Loucy (cell line): Measurements from ENCODE around the gene MIPEP.

Source experiments
- H2AFZ ChIP-seq: fragments of 200-600 bp; sonication (generic); 2 replicates; pipeline ENCODE4 v1.6.0; 2016; ENCODE audit warnings: antibody characterized with exemption, mild to moderate bottlenecking, low read length, moderate library complexity
- H3F3A ChIP-seq: fragments of 200-600 bp; 2 replicates; pipeline ENCODE4 v1.6.0; 2016; ENCODE audit warnings: antibody characterized with exemption, low read depth, mild to moderate bottlenecking
- H3K27me3 ChIP-seq: fragments of 200-600 bp; sonication (generic); 2 replicates; pipeline ENCODE4 v1.6.1; 2014; ENCODE audit warnings: low read length, mild to moderate bottlenecking; ENCODE audit not compliant: insufficient read depth, poor library complexity, severe bottlenecking
- H3K36me3 ChIP-seq: fragments of 200-600 bp; sonication (generic); 2 replicates; pipeline ENCODE4 v1.6.1; 2016; ENCODE audit warnings: low read length; ENCODE audit not compliant: insufficient read depth
- H3K4me1 ChIP-seq: fragments of 200-600 bp; sonication (generic); 2 replicates; pipeline ENCODE4 v1.5.1; 2014; ENCODE audit warnings: low read length, mild to moderate bottlenecking; ENCODE audit not compliant: insufficient read depth, poor library complexity, severe bottlenecking
- H3K4me2 ChIP-seq: fragments of 200-600 bp; sonication (generic); 2 replicates; pipeline ENCODE4 v1.6.0; 2014; ENCODE audit warnings: antibody characterized with exemption, low read length, low read depth, mild to moderate bottlenecking; ENCODE audit not compliant: poor library complexity, severe bottlenecking
- H3K4me3 ChIP-seq: fragments of 200-600 bp; sonication (generic); 2 replicates; pipeline ENCODE4 v1.5.1; 2014; ENCODE audit warnings: low read length, mild to moderate bottlenecking, mixed read lengths; ENCODE audit not compliant: poor library complexity, severe bottlenecking
- H3K79me2 ChIP-seq: fragments of 200-600 bp; sonication (generic); 2 replicates; pipeline ENCODE4 v1.6.1; 2014; ENCODE audit warnings: low read length; ENCODE audit not compliant: insufficient read depth
- H3K9ac ChIP-seq: fragments of 200-600 bp; sonication (generic); 2 replicates; pipeline ENCODE4 v1.6.0; 2014; ENCODE audit warnings: mild to moderate bottlenecking, low read depth, low read length, moderate library complexity; ENCODE audit not compliant: poor library complexity, severe bottlenecking
- H3K9me2 ChIP-seq: fragments of 200-600 bp; sonication (generic); replicated peaks from 2 replicates; pipeline ENCODE4 v1.6.1; 2016; ENCODE audit warnings: low read depth, low read length, mixed read lengths
- H3K9me3 ChIP-seq: fragments of 200-600 bp; sonication (generic); 2 replicates; pipeline ENCODE4 v1.6.1; 2014; ENCODE audit warnings: mild to moderate bottlenecking, antibody characterized with exemption, low read length, low read depth; ENCODE audit not compliant: insufficient read depth
- H4K20me1 ChIP-seq: fragments of 200-600 bp; sonication (generic); 2 replicates; pipeline ENCODE4 v1.6.0; 2014; ENCODE audit warnings: antibody characterized with exemption, low read length, mild to moderate bottlenecking; ENCODE audit not compliant: insufficient read depth, poor library complexity, severe bottlenecking
- EZH2phosphoT487 ChIP-seq: fragments of 200-600 bp; IDR thresholded peaks from 2 replicates; pipeline ENCODE4 v1.6.1; 2018; ENCODE audit warnings: antibody characterized with exemption, mild to moderate bottlenecking, moderate library complexity, borderline replicate concordance
- TF ChIP-seq, protein P1 (sequence below): fragments of 200-600 bp; sonication (generic); conservative IDR thresholded peaks from 2 replicates; pipeline ENCODE4 v1.5.1; 2014; ENCODE audit warnings: mild to moderate bottlenecking, antibody characterized with exemption, low read length

Gene MIPEP

DNA sequence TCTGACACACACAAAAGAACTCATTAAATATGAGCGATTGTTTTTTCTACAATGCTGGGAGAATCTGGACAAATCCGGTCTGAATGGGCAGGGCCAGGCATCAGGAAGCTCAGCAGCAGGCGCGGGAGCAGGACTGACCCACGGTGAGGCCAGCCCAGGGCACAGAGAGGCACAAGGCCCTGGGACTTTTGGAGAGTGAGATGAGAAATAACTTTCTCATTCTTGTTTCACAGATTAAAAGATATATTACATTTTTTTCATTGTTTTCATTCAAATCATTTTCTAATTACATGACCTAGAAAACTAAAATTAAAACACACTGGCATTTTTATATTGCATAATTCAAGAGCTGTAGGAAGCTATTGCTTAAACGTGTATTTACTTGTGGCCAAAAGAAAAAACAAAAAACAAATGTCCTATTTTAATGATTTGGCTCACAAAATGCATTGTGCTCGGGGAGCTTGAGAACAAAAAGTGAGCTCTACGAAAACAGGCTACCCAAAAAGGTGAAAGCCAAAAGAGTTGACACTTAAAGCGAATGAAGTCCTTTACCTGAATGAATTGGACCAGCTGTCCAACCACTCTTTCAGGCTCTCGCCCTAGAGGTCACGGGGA, 185.8 kb downstream of the MIPEP start:
- no peaks in the 10 kb centered on the region for H3K36me3 ChIP-seq
- no peaks in the 10 kb centered on the region for H3K9me2 ChIP-seq
- H4K20me1 ChIP-seq: no peaks in the 10 kb centered on the region
- H3K9ac ChIP-seq: no peak overlapping the region
- no peaks in the 10 kb centered on the region for H3K27me3 ChIP-seq
- H2AFZ ChIP-seq: no peak overlapping the region
- H3F3A ChIP-seq: no peaks in the 10 kb centered on the region
- H3K4me2 ChIP-seq: no peak overlapping the region
- H3K79me2 ChIP-seq: no peaks in the 10 kb centered on the region
- H3K9me3 ChIP-seq: no peaks in the 10 kb centered on the region
- H3K4me3 ChIP-seq: no peak overlapping the region
- H3K4me1 ChIP-seq: no peaks in the 10 kb centered on the region
- TF ChIP-seq EZH2phosphoT487: no peak
- TF ChIP-seq, protein P1, sequence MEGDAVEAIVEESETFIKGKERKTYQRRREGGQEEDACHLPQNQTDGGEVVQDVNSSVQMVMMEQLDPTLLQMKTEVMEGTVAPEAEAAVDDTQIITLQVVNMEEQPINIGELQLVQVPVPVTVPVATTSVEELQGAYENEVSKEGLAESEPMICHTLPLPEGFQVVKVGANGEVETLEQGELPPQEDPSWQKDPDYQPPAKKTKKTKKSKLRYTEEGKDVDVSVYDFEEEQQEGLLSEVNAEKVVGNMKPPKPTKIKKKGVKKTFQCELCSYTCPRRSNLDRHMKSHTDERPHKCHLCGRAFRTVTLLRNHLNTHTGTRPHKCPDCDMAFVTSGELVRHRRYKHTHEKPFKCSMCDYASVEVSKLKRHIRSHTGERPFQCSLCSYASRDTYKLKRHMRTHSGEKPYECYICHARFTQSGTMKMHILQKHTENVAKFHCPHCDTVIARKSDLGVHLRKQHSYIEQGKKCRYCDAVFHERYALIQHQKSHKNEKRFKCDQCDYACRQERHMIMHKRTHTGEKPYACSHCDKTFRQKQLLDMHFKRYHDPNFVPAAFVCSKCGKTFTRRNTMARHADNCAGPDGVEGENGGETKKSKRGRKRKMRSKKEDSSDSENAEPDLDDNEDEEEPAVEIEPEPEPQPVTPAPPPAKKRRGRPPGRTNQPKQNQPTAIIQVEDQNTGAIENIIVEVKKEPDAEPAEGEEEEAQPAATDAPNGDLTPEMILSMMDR: no peak

DNA sequence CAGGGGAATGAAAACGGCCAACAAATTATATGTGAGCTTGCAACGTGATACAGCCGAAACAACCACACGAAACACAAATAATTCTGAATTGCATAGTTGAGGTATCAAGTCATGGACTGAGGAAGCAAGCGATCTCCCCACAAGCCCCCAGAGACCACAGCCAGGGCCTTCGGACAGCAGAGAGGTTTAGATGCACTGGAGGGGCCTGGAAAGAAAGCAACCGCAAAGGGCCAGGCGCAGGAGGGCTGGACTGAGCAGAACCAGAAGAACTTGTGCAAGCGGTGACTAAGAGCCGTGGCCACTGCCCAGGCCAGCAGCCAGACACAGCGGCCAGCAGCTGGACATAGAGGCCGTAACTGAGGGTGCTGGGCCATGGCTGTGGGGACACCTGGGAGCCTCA, 187.6 kb downstream of the MIPEP start:
- H3K9me3 ChIP-seq: no peaks in the 10 kb centered on the region
- no peaks in the 10 kb centered on the region for H3K9me2 ChIP-seq
- no peak overlapping the region for H3K9ac ChIP-seq
- H3K4me3 ChIP-seq: no peak overlapping the region
- no peak overlapping the region for H3K4me2 ChIP-seq
- no peaks in the 10 kb centered on the region for H3K4me1 ChIP-seq
- no peaks in the 10 kb centered on the region for H4K20me1 ChIP-seq
- no peak overlapping the region for H2AFZ ChIP-seq
- no peaks in the 10 kb centered on the region for H3F3A ChIP-seq
- TF ChIP-seq, protein P1: no peak
- no peak for TF ChIP-seq EZH2phosphoT487
- no peaks in the 10 kb centered on the region for H3K27me3 ChIP-seq
- no peaks in the 10 kb centered on the region for H3K79me2 ChIP-seq
- no peaks in the 10 kb centered on the region for H3K36me3 ChIP-seq

DNA sequence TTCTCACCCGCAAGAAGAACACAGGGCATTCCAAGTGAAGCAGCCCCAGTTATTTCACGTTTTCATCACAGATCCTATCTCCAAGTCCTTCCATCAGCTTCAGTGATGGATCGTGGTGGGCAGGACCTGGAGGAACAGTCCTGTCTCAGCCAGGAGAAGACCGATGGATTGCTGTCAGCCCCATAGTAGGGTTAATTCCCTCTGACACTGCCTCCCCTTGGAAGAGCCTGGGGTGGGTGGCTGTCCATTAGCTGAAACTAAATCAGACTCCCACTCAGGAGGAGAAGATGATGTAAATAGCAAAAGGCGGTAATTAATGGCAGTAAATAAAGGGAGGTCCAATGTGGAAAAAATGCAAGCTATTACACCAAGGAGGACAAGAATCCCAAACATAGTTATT, 188.0 kb downstream of the MIPEP start:
- Histone ChIP-seq H4K20me1 (no peaks in the 10 kb centered on the region), H3K9ac (no peak overlapping the region), H2AFZ (no peak overlapping the region), H3K27me3 (no peaks in the 10 kb centered on the region), H3K9me2 (no peaks in the 10 kb centered on the region), H3K36me3 (no peaks in the 10 kb centered on the region), H3K79me2 (no peaks in the 10 kb centered on the region), H3F3A (no peaks in the 10 kb centered on the region), H3K9me3 (no peaks in the 10 kb centered on the region), H3K4me2 (no peak overlapping the region), H3K4me1 (no peaks in the 10 kb centered on the region), H3K4me3 (no peak overlapping the region)
- no peak for TF ChIP-seq EZH2phosphoT487
- TF ChIP-seq, protein P1: no peak
